ENCODE data around the gene OPRD1. TPM values are rescaled to one million over a fixed set of nuclear protein-coding genes. Genes with fewer than 3 reads are reported as not detected.
"Not testable (repeated sequence)": the region's sequence is repeated elsewhere in the genome, so short reads cannot be mapped to it uniquely, and the experiment has no call there.

OPRD1 gene
- total RNA-seq, 1 donor from 2014 or later, result not detected

GRCh38 chr1:28833381-28833780 lies 21.4 kb downstream of the OPRD1 start:
- DNase-seq (ENCODE audit: low spot score), result no peak
- intact Hi-C loops (cut with DNase I), result no loop called here
- no peak for ATAC-seq

DNA sequence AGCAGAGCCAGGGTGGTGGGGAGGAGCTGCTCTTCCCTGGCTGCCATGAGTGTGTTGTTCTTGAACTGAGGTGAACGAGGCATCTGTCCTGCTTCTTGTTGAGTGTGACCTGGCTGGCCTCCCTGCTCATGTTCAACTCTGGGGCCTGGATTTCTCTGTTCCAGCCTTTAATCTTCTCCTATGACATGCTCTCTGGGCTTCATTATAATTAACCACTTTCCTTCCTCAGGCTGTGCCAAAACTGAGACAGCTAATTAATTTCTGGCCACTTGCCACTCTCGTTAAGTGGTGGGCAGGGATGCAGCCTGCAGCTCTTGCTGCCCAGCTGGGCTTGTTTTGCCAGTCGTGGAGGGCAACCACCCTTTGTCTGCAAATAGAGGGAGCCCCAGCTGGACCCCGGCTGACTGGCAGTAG lies 23.3 kb downstream of the OPRD1 start:
- intact Hi-C loops (cut with DNase I), result no loop called here
- ATAC-seq, result no peak
- no peak for DNase-seq (ENCODE audit: low spot score)

GRCh38 chr1:28836421-28836956 lies 24.5 kb downstream of the OPRD1 start:
- DNase-seq (ENCODE audit: low spot score) (no peak), ATAC-seq (no peak)
- intact Hi-C loops (cut with DNase I), result no loop called here

- ATAC-seq, result no peak
- intact Hi-C loops (cut with DNase I), result no loop called here
- DNase-seq (ENCODE audit: low spot score), result no peak
Observed at GRCh38 chr1:28840928-28841544, 29.1 kb downstream of the OPRD1 start.

DNA sequence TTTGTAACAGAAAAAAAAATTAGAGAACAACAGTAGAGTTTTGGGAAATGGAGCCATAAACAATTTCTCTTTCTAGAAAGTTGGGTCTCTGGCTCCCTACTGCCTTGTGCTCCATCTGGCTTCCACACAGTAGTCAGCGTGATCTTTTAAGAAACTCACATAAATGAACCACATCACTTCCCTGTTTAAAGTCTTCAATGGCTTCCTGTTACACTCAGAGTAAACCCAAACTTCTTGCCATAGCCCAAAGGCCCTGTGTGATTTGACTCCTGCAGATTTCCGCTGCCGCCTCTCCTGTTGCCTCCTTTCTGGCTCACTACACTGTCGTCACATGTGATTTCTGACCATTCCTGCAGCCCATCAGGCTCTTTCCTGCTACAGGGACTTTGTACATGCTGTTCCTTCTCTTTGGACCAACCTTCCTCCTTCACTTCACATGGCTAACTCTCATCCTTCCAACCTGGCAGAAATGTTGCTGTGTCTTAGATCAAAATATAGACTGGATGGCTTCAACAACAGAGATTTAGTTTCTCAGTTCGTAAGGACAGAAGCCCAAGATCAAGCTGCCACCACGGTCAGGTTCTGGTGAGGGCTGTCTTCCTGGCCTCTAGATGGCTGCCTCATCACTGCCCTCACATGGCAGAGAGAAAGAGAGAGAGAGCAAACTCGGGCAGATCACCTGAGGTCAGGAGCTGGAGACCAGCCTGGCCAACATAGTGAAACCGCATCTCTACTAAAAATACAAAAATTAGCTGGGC lies 34.0 kb downstream of the OPRD1 start:
- intact Hi-C loops (cut with DNase I), result no loop called here

GRCh38 chr1:28847207-28847606 lies 35.2 kb downstream of the OPRD1 start:
- ATAC-seq, result not testable (repeated sequence)

More for the DNA sequence above, 34.0 kb downstream of the OPRD1 start:
- ATAC-seq, result no peak
- no peak for DNase-seq (ENCODE audit: low spot score)

GRCh38 chr1:28848416-28848815 lies 36.4 kb downstream of the OPRD1 start:
- ATAC-seq, result no peak

More at GRCh38 chr1:28847207-28847606, 35.2 kb downstream of the OPRD1 start:
- DNase-seq (ENCODE audit: low spot score); intact Hi-C loops (cut with DNase I): not testable (repeated sequence)

DNA sequence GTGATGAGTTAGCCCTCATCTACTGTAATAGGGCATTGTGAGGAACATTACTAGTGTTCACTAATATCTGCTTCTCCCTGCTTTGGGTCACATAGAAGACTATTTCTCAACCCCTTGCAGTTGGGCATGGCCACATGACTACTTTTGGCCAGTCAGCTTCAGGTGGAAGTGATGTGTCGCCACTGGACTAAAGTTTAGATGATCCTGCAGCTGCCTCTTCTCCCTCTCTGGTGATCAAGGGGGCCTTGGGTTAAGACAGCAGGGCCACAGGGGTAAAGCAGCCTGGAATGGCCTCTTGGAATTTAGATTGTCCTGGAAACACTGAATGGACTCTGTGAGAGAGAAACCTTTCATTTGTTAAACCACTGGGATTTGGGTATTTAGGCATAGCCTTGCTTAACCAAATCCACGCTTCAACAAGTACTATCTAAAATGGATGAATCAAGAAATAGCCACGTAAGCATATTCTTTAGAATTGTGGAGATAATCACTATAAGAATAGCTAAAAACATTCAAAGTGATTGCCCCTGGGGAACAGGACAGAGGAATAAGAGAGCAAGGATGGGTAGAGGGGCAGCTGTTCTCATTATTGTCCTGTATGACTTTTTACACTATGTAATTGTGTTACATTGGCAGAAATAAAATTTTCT lies 41.2 kb downstream of the OPRD1 start:
- ATAC-seq (no peak), DNase-seq (ENCODE audit: low spot score) (no peak)
- intact Hi-C loops (cut with DNase I), result no loop called here

More at GRCh38 chr1:28848416-28848815, 36.4 kb downstream of the OPRD1 start:
- intact Hi-C loops (cut with DNase I), result no loop called here
- DNase-seq (ENCODE audit: low spot score), result no peak

DNA sequence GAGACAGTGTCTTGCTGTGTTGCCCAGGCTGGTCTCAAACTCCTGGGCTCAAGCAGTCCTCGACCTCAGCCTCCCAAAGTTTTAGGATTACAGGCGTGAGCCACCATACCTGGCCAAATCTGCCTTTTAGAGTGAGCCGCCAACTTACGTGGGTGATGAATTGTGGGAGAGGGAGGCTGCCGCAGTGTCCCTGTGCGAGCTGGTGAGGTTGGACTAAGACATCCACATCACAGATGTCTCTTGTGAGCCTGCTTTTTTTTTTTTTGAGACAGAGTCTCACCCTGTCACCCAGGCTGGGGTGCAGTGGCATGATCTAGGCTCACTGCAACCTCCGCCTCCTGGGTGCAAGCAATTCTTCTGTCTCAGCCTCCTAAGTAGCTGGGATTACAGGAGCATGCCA lies 42.4 kb downstream of the OPRD1 start:
- intact Hi-C loops (cut with DNase I); ATAC-seq; DNase-seq (ENCODE audit: low spot score): not testable (repeated sequence)

DNA sequence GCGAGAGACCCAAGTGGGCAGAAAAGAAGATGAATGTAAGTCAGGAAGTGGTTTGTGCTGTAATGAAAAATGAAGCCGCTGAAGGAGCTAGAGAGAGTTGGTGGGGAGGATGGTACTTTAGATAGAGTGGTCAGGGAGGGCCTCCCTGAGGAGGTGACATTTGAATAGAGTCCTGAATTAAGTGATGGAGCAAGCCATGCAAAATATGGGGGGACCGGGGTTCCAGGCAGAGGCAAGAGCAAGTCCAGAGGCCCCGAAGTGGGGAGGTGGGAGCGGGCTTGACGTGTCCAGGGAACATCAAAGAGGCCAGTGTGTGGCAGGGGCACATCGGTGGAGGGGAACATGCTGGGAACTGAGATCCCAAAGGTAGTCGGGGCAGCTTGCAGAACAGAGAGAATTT lies 43.1 kb downstream of the OPRD1 start:
- DNase-seq (ENCODE audit: low spot score) (no peak), ATAC-seq (no peak)
- intact Hi-C loops (cut with DNase I), result no loop called here

DNA sequence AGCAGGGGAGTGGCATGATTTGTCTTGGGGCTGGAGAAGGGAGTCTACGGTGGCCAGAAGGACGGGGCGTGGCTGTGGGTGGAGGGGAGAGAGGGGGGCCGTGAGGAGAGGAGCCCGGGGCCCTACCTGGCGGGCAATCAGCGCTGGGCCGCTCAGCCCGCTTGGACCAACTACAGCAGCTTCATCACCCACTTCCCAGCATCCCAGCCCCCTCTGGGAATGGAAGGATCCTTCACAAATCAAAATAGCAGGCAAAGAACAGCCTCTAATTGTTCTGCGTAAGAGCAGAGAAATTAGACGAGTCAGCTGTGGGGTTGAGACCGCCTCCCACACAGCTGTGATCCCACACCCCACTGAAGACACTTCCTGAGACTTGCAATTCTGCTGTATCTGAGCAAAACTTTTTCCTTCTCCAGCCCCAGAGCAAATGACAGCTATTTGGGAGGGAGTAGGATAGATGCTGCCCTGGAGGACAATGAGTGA lies 43.5 kb downstream of the OPRD1 start:
- ATAC-seq (no peak), DNase-seq (ENCODE audit: low spot score) (no peak)
- intact Hi-C loops (cut with DNase I), result no loop called here

DNA sequence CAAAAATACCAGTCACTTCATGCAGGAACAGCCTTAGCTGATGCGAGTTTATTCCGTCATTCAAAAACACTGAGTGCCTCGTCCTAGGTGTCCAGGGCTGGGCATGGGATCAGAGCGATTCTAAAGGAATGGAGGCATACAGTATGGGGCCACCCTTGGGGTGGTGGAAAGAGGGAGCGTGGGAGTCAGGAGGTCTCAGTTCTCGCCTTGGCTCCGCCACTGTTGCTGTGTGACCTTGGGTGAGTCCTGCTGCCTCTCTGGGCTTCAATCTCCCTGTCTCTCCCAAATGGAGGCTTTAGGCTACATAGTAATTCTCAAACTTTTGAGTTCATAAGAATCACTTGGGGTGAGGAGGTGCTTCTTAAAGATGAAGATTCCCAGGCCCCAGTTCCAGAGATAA lies 44.0 kb downstream of the OPRD1 start:
- ATAC-seq (no peak), DNase-seq (ENCODE audit: low spot score) (no peak)

DNA sequence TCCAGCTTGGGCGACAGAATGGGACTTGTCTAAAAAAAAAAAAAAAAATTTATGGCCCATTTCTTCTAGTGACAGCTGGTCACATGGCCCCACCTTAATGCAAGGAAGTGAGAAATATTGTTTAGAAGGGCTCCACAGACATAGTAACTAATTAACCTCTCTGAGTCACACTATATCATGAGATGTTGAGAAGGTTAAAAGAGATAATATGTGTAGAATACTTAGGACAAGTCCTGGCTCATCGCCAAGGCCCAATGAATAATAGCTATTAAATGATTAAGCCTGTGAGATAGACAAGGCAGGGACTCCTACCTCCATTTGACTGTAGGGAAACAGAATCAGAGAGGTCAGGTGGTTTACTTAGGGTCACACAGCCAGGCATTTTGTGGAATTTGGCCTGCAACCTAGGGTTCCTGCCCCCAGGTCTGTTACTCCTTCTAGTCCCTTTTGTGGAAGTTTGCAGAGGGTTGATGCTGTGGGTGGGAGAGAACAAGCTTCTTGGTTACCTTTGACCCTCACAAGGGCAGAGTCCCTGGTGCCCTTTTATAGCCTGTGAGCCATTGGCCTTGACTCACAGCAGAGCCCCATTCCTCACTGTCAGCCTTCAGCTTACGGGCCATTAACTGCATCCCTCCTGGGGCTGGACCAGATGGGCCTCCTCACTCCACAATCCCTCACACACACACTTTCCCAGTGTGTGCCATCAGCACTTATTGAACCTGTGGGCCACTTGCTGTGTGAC lies 48.5 kb downstream of the OPRD1 start:
- DNase-seq (ENCODE audit: low spot score), result no peak
- no peak for ATAC-seq
- intact Hi-C loops (cut with DNase I), result loop anchor here (10.0 kb wide), 1 partner anchor 56 kb away; no protein-coding TSS in a partner anchor

More for the DNA sequence above, 44.0 kb downstream of the OPRD1 start:
- intact Hi-C loops (cut with DNase I), result no loop called here

- no peak for ATAC-seq
- intact Hi-C loops (cut with DNase I), result loop anchor here (10.0 kb wide), 1 partner anchor 58 kb away; no protein-coding TSS in a partner anchor
- DNase-seq (ENCODE audit: low spot score), result no peak
Observed at GRCh38 chr1:28862571-28863403, 50.8 kb downstream of the OPRD1 start.

DNA sequence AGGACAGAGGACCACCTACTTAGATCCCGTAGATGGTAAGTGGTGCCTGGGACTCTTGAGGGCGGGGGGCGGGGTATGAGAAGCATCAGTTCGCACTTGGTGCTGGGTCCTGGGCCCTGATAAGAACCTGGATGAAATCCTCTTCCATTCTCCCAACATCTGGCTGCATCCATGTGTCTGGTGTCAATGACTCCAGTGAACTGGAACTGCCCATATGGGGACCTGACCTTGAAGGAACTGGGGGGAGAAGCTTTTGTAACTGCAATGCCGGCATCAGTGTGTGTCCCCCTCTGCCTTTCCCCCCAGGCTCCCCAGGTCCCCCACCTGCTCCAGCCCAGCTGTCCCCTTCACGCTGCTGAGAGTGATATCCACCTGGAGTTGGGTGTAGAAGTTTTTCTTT lies 52.7 kb downstream of the OPRD1 start:
- DNase-seq (ENCODE audit: low spot score) (no peak), ATAC-seq (no peak)
- intact Hi-C loops (cut with DNase I), result loop anchor here (10.0 kb wide), 1 partner anchor 60 kb away; no protein-coding TSS in a partner anchor

- no peak for DNase-seq (ENCODE audit: low spot score)
- no peak for ATAC-seq
- intact Hi-C loops (cut with DNase I), result loop anchor here (10.0 kb wide), 1 partner anchor 61 kb away; no protein-coding TSS in a partner anchor
Observed at GRCh38 chr1:28865997-28866650, 54.2 kb downstream of the OPRD1 start.

DNA sequence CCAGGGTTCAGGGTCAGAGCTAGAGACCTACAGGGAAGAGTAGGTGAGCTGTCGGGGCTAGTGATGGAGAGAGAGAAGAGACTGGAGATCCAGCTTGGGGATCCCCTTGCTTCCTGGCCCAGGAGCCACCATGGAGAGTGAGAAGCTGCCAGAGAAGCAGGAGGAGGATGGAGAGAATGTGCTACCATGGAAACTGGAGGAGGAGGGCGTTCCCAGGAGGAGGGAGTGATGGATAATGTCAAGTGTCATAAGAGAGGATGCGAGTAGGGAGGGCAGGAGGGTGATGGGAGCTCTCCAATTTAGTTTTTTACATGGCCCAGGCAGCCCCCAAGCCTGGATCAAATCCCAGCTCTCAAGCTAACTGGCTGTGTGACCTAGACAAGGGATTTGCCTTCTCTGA lies 55.9 kb downstream of the OPRD1 start:
- intact Hi-C loops (cut with DNase I), result loop anchor here (10.0 kb wide), 1 partner anchor 63 kb away; no protein-coding TSS in a partner anchor

More for the DNA sequence above, 55.9 kb downstream of the OPRD1 start:
- DNase-seq (ENCODE audit: low spot score) (no peak), ATAC-seq (no peak)
